AG04449 (cell line): ENCODE measurements around the gene LMNTD1.

Experiments
- CTCF ChIA-PET: fragments of 350-600 bp; formaldehyde crosslinking; extraction: SDS; loops from one replicate; lab custom pipeline; 2021; ENCODE audit warnings: antibody characterized with exemption; lab: Yijun Ruan, JAX
- POLR2A ChIA-PET: fragments of 400-600, 350-600 bp; formaldehyde crosslinking; extraction: SDS; loops from one replicate; lab custom pipeline; 2020; ENCODE audit warnings: antibody characterized with exemption, inconsistent platforms; lab: Yijun Ruan, JAX
- DNase-seq: peaks from one replicate; pipeline ENCODE4 v3.0.0-alpha.2; 2010; ENCODE audit warnings: low read depth, low spot score
- H3K4me3 ChIP-seq: 2 replicates; pipeline ENCODE4 v1.5.1; 2011; ENCODE audit warnings: low read depth, mild to moderate bottlenecking, control low read depth, low read length
- TF ChIP-seq, protein P1 (sequence below): IDR thresholded peaks from one replicate; pipeline ENCODE4 v1.5.1; 2011; ENCODE audit warnings: mild to moderate bottlenecking, moderate library complexity, low read length, control low read depth, inconsistent platforms; ENCODE audit not compliant: insufficient read depth; ENCODE audit errors: missing control alignments

LMNTD1 gene

DNA sequence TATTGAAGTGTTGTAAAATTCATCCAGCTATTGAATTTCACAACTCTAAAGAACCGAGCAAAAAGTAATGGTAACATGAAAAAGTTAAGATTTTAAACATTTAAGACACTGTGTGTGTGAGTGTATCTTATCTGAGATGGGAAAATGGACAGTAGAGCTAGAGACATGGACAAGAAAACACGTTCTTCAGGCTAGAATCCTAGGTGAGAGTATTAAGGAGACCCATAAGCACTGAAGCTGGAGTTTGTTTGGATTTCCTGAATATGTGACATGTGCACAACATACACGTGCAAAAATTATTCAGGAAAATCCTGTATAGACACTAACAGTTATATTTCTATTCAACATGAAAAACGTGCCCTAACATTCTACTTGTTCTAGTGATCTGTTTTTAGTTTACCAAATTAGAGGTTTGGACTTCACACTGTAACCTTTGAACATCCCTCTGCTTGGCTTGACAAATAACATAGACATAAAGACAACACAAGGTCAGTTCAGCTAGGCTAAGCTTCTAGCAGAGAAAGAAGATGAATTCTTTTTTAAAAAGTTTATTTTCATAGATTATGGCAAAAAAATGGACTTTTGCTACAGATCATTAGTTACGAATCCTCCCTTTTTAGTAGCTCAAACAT, 31.3 kb downstream of the LMNTD1 start:
- CTCF ChIA-PET = no interaction called here
- POLR2A ChIA-PET = no interaction called here

GRCh38 chr12:25518512-25518911, 34.6 kb downstream of the LMNTD1 start:
- ChIA-PET POLR2A (no interaction called here), CTCF (interaction anchor here (0.9 kb wide), 1 partner anchor 9 kb away, joined by 4 read pairs; no protein-coding TSS in a partner anchor)
- no peak overlapping the region for H3K4me3 ChIP-seq
- no peak for DNase-seq
- TF ChIP-seq, protein P1, sequence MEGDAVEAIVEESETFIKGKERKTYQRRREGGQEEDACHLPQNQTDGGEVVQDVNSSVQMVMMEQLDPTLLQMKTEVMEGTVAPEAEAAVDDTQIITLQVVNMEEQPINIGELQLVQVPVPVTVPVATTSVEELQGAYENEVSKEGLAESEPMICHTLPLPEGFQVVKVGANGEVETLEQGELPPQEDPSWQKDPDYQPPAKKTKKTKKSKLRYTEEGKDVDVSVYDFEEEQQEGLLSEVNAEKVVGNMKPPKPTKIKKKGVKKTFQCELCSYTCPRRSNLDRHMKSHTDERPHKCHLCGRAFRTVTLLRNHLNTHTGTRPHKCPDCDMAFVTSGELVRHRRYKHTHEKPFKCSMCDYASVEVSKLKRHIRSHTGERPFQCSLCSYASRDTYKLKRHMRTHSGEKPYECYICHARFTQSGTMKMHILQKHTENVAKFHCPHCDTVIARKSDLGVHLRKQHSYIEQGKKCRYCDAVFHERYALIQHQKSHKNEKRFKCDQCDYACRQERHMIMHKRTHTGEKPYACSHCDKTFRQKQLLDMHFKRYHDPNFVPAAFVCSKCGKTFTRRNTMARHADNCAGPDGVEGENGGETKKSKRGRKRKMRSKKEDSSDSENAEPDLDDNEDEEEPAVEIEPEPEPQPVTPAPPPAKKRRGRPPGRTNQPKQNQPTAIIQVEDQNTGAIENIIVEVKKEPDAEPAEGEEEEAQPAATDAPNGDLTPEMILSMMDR = no peak

More for the DNA sequence above, 31.3 kb downstream of the LMNTD1 start:
- TF ChIP-seq, protein P1 = no peak
- H3K4me3 ChIP-seq = no peak overlapping the region
- DNase-seq = no peak

DNA sequence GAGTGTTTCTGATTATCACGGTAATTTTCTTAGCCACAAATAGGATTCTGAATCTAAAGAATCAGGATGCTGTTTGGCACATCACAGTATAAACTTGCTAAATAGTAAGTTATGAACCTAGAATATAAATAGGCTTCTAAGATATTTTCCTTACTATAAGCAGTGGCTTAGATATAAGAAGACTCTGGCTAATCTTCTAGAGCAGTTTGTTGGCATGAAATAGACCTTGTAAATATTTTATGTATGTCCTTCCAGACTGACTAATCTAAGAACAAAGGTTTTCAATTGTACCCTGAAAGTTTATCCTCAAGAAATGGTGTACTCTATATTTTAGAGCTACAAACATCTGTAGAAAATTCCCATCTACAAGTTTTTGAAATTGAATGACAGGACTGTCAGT, 48.3 kb downstream of the LMNTD1 start:
- CTCF ChIA-PET = no interaction called here
- no peak for DNase-seq
- POLR2A ChIA-PET = no interaction called here
- H3K4me3 ChIP-seq = no peak overlapping the region
- TF ChIP-seq, protein P1 = no peak

- POLR2A ChIA-PET = no interaction called here
Measured at GRCh38 chr12:25503666-25504065, 49.4 kb downstream of the LMNTD1 start.

DNA sequence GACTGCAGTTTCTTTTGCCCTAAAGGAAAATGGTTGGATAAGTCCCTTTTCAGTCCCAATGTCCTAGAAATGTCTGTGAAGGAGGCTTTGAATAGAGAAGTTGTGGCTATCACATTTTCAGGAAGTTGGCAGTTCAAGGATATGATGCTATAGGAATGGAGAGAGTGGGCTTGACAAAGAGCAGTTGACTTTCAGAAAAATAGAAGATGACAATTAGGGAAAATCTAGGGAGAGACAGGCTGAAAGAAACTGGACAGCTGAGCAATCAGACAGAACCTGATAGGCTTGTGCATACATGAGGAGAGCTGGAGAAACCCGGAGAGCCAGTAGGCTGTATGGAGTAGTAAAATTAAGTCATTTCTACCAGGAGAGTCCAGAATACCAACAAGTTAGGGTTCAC, 50.5 kb downstream of the LMNTD1 start:
- ChIA-PET CTCF (no interaction called here), POLR2A (no interaction called here)
- TF ChIP-seq, protein P1 = no peak
- DNase-seq = no peak
- H3K4me3 ChIP-seq = no peak overlapping the region

More at GRCh38 chr12:25503666-25504065, 49.4 kb downstream of the LMNTD1 start:
- no peak for DNase-seq
- TF ChIP-seq, protein P1 = no peak
- CTCF ChIA-PET = no interaction called here
- no peak overlapping the region for H3K4me3 ChIP-seq

- TF ChIP-seq, protein P1 = no peak
- POLR2A ChIA-PET = no interaction called here
- H3K4me3 ChIP-seq = no peak overlapping the region
- CTCF ChIA-PET = no interaction called here
- no peak for DNase-seq
Measured at GRCh38 chr12:25502118-25502517, 51.0 kb downstream of the LMNTD1 start.
